IMR-90 (cell line): ENCODE measurements around the gene ADGRG2.

Experiments used
- CEBPB ChIP-seq: IDR thresholded peaks from 2 replicates; pipeline ENCODE4 v1.6.1; 2012; ENCODE audit warnings: low read depth, low read length, improper control_type of control experiment
- CTCF ChIP-seq: conservative IDR thresholded peaks from 2 replicates; pipeline ENCODE4 v1.5.1; 2012; ENCODE audit warnings: mild to moderate bottlenecking, low read depth, low read length, improper control_type of control experiment
- MAFK ChIP-seq: IDR thresholded peaks from 2 replicates; pipeline ENCODE4 v1.6.1; 2012; ENCODE audit warnings: low read depth, low read length, improper control_type of control experiment
- POLR2A ChIP-seq: IDR thresholded peaks from 2 replicates; pipeline ENCODE4 v1.6.1; 2012; ENCODE audit warnings: mild to moderate bottlenecking, low read depth, low read length
- RAD21 ChIP-seq: IDR thresholded peaks from 2 replicates; pipeline ENCODE4 v1.6.1; 2012; ENCODE audit warnings: low read length, improper control_type of control experiment

GRCh38 chrX:18992829-18993228 is 129.4 kb downstream of the ADGRG2 start:
- TF ChIP-seq CTCF (no peak), RAD21 (no peak), POLR2A (no peak), CEBPB (no peak), MAFK (no peak)
